HCT116 (cell line): Measurements from ENCODE around the gene SLC27A2. TPM values are rescaled to one million over a fixed set of nuclear protein-coding genes. Genes with fewer than 3 reads are reported as not detected.

Experiments
- ATAC-seq: fragments of 200-7000 bp; cut with Tn5 transposase; 2 replicates; pipeline ENCODE4 v1.9.1; 2020; ENCODE audit warnings: mild to moderate bottlenecking, moderate library complexity
- BruUV-seq: library from RNA; stranded (reverse); fragments of 400-500 nt; replicated peaks from 2 replicates; lab custom pipeline; 2021; lab: Mats Ljungman, UMichigan
- CTCF ChIA-PET: fragments of 300-600 bp; sonication (Branson Sonifier 250); formaldehyde crosslinking; loops from one replicate; lab custom pipeline; 2021; ENCODE audit warnings: antibody characterized with exemption; lab: Charles Lee
- POLR2A ChIA-PET: fragments of 300-600, 350-600 bp; sonication (Branson Sonifier 250); formaldehyde crosslinking; loops from one replicate; lab custom pipeline; 2021; ENCODE audit warnings: antibody characterized with exemption; lab: Charles Lee
- RAD21 ChIA-PET, 2 experiments: fragments of 300-600 bp; sonication (Branson Sonifier 250); formaldehyde crosslinking; loops; one replicate each; lab custom pipeline; 2023; ENCODE audit warnings: low total read pairs in 2 of 2; ENCODE audit not compliant: uncharacterized antibody in 2 of 2, unreplicated experiment in 2 of 2, low non-redundant PET in 1 of 2; lab: Charles Lee
- DNase-seq: peaks from one replicate; pipeline ENCODE4 v3.0.0-alpha.2; 2010; ENCODE audit warnings: low read depth, low spot score
- H2AFZ ChIP-seq: fragments of 200-600 bp; shearing (Covaris generic), sonication (generic); 2 replicates; pipeline ENCODE4 v1.6.1; 2017; ENCODE audit warnings: low read depth, mixed run types, mixed read lengths, antibody characterized with exemption, low read length; ENCODE audit not compliant: poor library complexity, severe bottlenecking
- H3K27ac ChIP-seq: 2 replicates; pipeline ENCODE4 v1.5.1; 2012; ENCODE audit warnings: low read depth, low read length
- H3K27me3 ChIP-seq: fragments of 200-600 bp; sonication (generic); 2 replicates; pipeline ENCODE4 v1.6.1; 2016; ENCODE audit warnings: mixed run types, low read length, mixed read lengths; ENCODE audit not compliant: insufficient read depth
- H3K36me3 ChIP-seq, 2 experiments: fragments of 200-500 bp in 1 of 2; fragments of 200-600 bp in 1 of 2; sonication (Bioruptor generic) in 1 of 2; sonication (generic) in 1 of 2; 2 replicates each; pipeline versions ENCODE4 v1.5.1 to v1.6.1; 2014 to 2016; ENCODE audit warnings: low read length in 2 of 2, inconsistent platforms in 1 of 2, mixed read lengths in 1 of 2, mixed run types in 1 of 2; ENCODE audit not compliant: insufficient read depth in 2 of 2, control insufficient read depth in 1 of 2
- H3K4me1 ChIP-seq, 2 experiments: fragments of 200-600 bp in 1 of 2; sonication (generic) in 1 of 2; 2 replicates each; pipeline versions ENCODE4 v1.5.1 to v1.6.1; 2012 to 2017; ENCODE audit warnings: low read length in 2 of 2, inconsistent platforms in 1 of 2, mild to moderate bottlenecking in 1 of 2, mixed read lengths in 1 of 2, mixed run types in 1 of 2, moderate library complexity in 1 of 2; ENCODE audit not compliant: insufficient read depth in 2 of 2, control insufficient read depth in 1 of 2
- H3K4me2 ChIP-seq: fragments of 200-600 bp; sonication (generic); 2 replicates; pipeline ENCODE4 v1.6.1; 2017; ENCODE audit warnings: mixed run types, low read length, mixed read lengths
- H3K4me3 ChIP-seq, 2 experiments: fragments of 200-600 bp in 1 of 2; sonication (generic) in 1 of 2; replicated peaks in 1 of 2; 2 replicates each; pipeline ENCODE4 v1.5.1; 2011 to 2016; ENCODE audit warnings: low read length in 2 of 2, control low read depth in 1 of 2, low read depth in 1 of 2, mild to moderate bottlenecking in 1 of 2, mixed read lengths in 1 of 2, mixed run types in 1 of 2
- H3K79me2 ChIP-seq: fragments of 200-600 bp; sonication (generic); 2 replicates; pipeline ENCODE4 v1.6.1; 2017; ENCODE audit warnings: mild to moderate bottlenecking, mixed run types, low read length, moderate library complexity, mixed read lengths; ENCODE audit not compliant: insufficient read depth
- H3K9ac ChIP-seq: fragments of 200-600 bp; sonication (generic); 2 replicates; pipeline ENCODE4 v1.6.1; 2016; ENCODE audit warnings: low read length, mixed read lengths
- H3K9me2 ChIP-seq: fragments of 200-600 bp; sonication (generic), shearing (Covaris generic); 2 replicates; pipeline ENCODE4 v1.6.1; 2017; ENCODE audit warnings: mixed run types, mild to moderate bottlenecking, moderate library complexity; ENCODE audit not compliant: insufficient read depth
- H3K9me3 ChIP-seq, 2 experiments: fragments of 200-500 bp in 1 of 2; fragments of 200-600 bp in 1 of 2; sonication (Bioruptor generic) in 1 of 2; sonication (generic) in 1 of 2; 2 replicates each; pipeline ENCODE4 v1.6.1; 2014 to 2017; ENCODE audit warnings: low read length in 2 of 2, mixed read lengths in 2 of 2, inconsistent platforms in 1 of 2, low read depth in 1 of 2, mild to moderate bottlenecking in 1 of 2, mixed run types in 1 of 2, moderate library complexity in 1 of 2; ENCODE audit not compliant: control insufficient read depth in 1 of 2, insufficient read depth in 1 of 2
- H4K20me1 ChIP-seq: fragments of 200-600 bp; sonication (generic), shearing (Covaris generic); 2 replicates; pipeline ENCODE4 v1.6.1; 2017; ENCODE audit warnings: mixed run types, mild to moderate bottlenecking, moderate library complexity; ENCODE audit not compliant: insufficient read depth
- ATF3 ChIP-seq: IDR thresholded peaks from 2 replicates; pipeline ENCODE4 v1.6.1; 2012
- CBX3 ChIP-seq: IDR thresholded peaks from 2 replicates; pipeline ENCODE4 v1.6.1; 2012; ENCODE audit warnings: low read depth
- CEBPB ChIP-seq: IDR thresholded peaks from 2 replicates; pipeline ENCODE4 v1.6.1; 2012; ENCODE audit warnings: low read depth
- EGR1 ChIP-seq: IDR thresholded peaks from 2 replicates; pipeline ENCODE4 v1.6.1; 2012; ENCODE audit warnings: low read depth
- ELF1 ChIP-seq: IDR thresholded peaks from 2 replicates; pipeline ENCODE4 v1.6.1; 2012; ENCODE audit warnings: low read depth, borderline replicate concordance
- MAX ChIP-seq: IDR thresholded peaks from 2 replicates; pipeline ENCODE4 v1.6.1; 2012
- POLR2A ChIP-seq: IDR thresholded peaks from 2 replicates; pipeline ENCODE4 v1.7.0; 2011; ENCODE audit warnings: borderline replicate concordance; ENCODE audit not compliant: insufficient read depth, insufficient read length; ENCODE audit errors: extremely low read depth
- RAD21 ChIP-seq: IDR thresholded peaks from 2 replicates; pipeline ENCODE4 v1.6.1; 2012; ENCODE audit warnings: low read depth, mild to moderate bottlenecking
- REST ChIP-seq: IDR thresholded peaks from 2 replicates; pipeline ENCODE4 v1.6.1; 2012; ENCODE audit warnings: low read depth
- SIN3A ChIP-seq: IDR thresholded peaks from 2 replicates; pipeline ENCODE4 v1.6.1; 2012; ENCODE audit warnings: low read depth
- SP1 ChIP-seq: IDR thresholded peaks from 2 replicates; pipeline ENCODE4 v1.6.1; 2012; ENCODE audit warnings: low read depth
- SRF ChIP-seq: IDR thresholded peaks from 2 replicates; pipeline ENCODE4 v1.6.1; 2012; ENCODE audit warnings: low read depth
- YY1 ChIP-seq: IDR thresholded peaks from 2 replicates; pipeline ENCODE4 v1.6.1; 2011; ENCODE audit warnings: low read length, low read depth, moderate library complexity, mild to moderate bottlenecking; ENCODE audit not compliant: insufficient replicate concordance; ENCODE audit errors: extremely low read depth
- ZFX ChIP-seq: fragments of 450-650 bp; IDR thresholded peaks from 2 replicates; pipeline ENCODE4 v1.6.1; 2017
- ZNF274 ChIP-seq: fragments of 200-500 bp; sonication (Bioruptor generic); IDR thresholded peaks from 2 replicates; pipeline ENCODE4 v1.6.1; 2014; ENCODE audit warnings: mild to moderate bottlenecking, low read depth, low read length, inconsistent platforms
- intact Hi-C: fragments of 100-400 bp; cut with micrococcal nuclease; formaldehyde crosslinking; loops from 2 replicates; pipeline ENCODE4 v1.10.0; 2022
- total RNA-seq: library from RNA; stranded (reverse); gene quantifications from one replicate; pipeline ENCODE4 v1.2.1, GENCODE V29; 2021; ENCODE audit not compliant: unreplicated experiment

Gene SLC27A2
- total RNA-seq, 1 experiment from 2014 or later: 14.0 TPM

GRCh38 chr15:50251638-50252182 is 69.7 kb downstream of the SLC27A2 start:
- Histone ChIP-seq H3K9ac (no peak overlapping the region), H3K9me2 (no peaks in the 10 kb centered on the region), H3K4me1 (peaks cover 7 to 8% of the 10 kb centered on the region in 2 experiments), H3K36me3 (no peaks in the 10 kb centered on the region), H2AFZ (no peak overlapping the region), H3K27ac (no peak overlapping the region), H3K27me3 (peaks cover 3% of the 10 kb centered on the region; the same call in 1 of the 2 replicates), H3K4me3 (no peak overlapping the region), H3K9me3 (no peaks in the 10 kb centered on the region), H3K4me2 (no peak overlapping the region), H3K79me2 (no peaks in the 10 kb centered on the region), H4K20me1 (no peaks in the 10 kb centered on the region)
- ChIA-PET POLR2A (no interaction called here), RAD21 (no interaction called here), CTCF (no interaction called here)
- DNase-seq (no peak), ATAC-seq (no peak)
- BruUV-seq: no TSS peak
- intact Hi-C loops: no loop called here
- TF ChIP-seq REST: no peak
- TF ChIP-seq ZFX: no peak
- no peak for TF ChIP-seq CBX3
- TF ChIP-seq SIN3A: no peak
- no peak for TF ChIP-seq EGR1
- no peak for TF ChIP-seq CEBPB
- TF ChIP-seq POLR2A: no peak
- TF ChIP-seq ATF3: no peak
- no peak for TF ChIP-seq MAX
- TF ChIP-seq YY1: no peak
- TF ChIP-seq SRF: no peak
- no peak for TF ChIP-seq RAD21
- TF ChIP-seq ELF1: no peak
- TF ChIP-seq ZNF274: no peak
- TF ChIP-seq SP1: no peak
